ENCODE results near the gene KCTD20. TPM values are rescaled to one million over a fixed set of nuclear protein-coding genes. Genes with fewer than 3 reads are reported as not detected.

KCTD20 gene
- total RNA-seq, 6 experiments from 2014 or later, result 53.0 to 81.7 (median 65.4) TPM

- H3K9me3 Mint-ChIP-seq, result no peaks in the 10 kb centered on the region
- H3K36me3 Mint-ChIP-seq (ENCODE audit: low read depth), result peaks cover 43% of the 10 kb centered on the region
- H3K4me1 Mint-ChIP-seq (ENCODE audit: low read depth), result no peaks in the 10 kb centered on the region
- no peak overlapping the region for H3K27ac Mint-ChIP-seq
- TF ChIP-seq CTCF (IDR thresholded peaks at IDR 0.05), result no peak
- no peak for DNase-seq
- H3K27me3 Mint-ChIP-seq (ENCODE audit: insufficient read depth), result no peaks in the 10 kb centered on the region
- H3K4me3 Mint-ChIP-seq, result no peak overlapping the region
These were observed 67.6 kb downstream of the KCTD20 start for GRCh38 chr6:36510365-36510764.

- DNase-seq, result no peak
- Mint-ChIP-seq H3K36me3 (ENCODE audit: low read depth) (peaks cover 34% of the 10 kb centered on the region), H3K9me3 (no peaks in the 10 kb centered on the region), H3K4me1 (ENCODE audit: low read depth) (no peaks in the 10 kb centered on the region), H3K27ac (no peak overlapping the region), H3K4me3 (no peak overlapping the region), H3K27me3 (ENCODE audit: insufficient read depth) (no peaks in the 10 kb centered on the region)
- TF ChIP-seq CTCF (IDR thresholded peaks at IDR 0.05), result no peak
These were observed 72.0 kb downstream of the KCTD20 start for GRCh38 chr6:36514554-36515456.

- H3K36me3 Mint-ChIP-seq (ENCODE audit: low read depth), result peaks cover 29% of the 10 kb centered on the region
- H3K27me3 Mint-ChIP-seq (ENCODE audit: insufficient read depth), result no peaks in the 10 kb centered on the region
- H3K4me3 Mint-ChIP-seq, result no peak overlapping the region
- no peak for DNase-seq
- no peaks in the 10 kb centered on the region for H3K4me1 Mint-ChIP-seq (ENCODE audit: low read depth)
- no peak overlapping the region for H3K27ac Mint-ChIP-seq
- H3K9me3 Mint-ChIP-seq, result no peaks in the 10 kb centered on the region
- TF ChIP-seq CTCF (IDR thresholded peaks at IDR 0.05), result no peak
These were observed 73.0 kb downstream of the KCTD20 start for GRCh38 chr6:36515844-36516243.

GRCh38 chr6:36516559-36516958 is 73.8 kb downstream of the KCTD20 start:
- Mint-ChIP-seq H3K36me3 (ENCODE audit: low read depth) (peaks cover 27% of the 10 kb centered on the region), H3K27me3 (ENCODE audit: insufficient read depth) (no peaks in the 10 kb centered on the region), H3K9me3 (no peaks in the 10 kb centered on the region), H3K27ac (no peak overlapping the region), H3K4me3 (no peak overlapping the region), H3K4me1 (ENCODE audit: low read depth) (no peaks in the 10 kb centered on the region)
- DNase-seq, result no peak
- TF ChIP-seq CTCF (IDR thresholded peaks at IDR 0.05), result no peak

DNA sequence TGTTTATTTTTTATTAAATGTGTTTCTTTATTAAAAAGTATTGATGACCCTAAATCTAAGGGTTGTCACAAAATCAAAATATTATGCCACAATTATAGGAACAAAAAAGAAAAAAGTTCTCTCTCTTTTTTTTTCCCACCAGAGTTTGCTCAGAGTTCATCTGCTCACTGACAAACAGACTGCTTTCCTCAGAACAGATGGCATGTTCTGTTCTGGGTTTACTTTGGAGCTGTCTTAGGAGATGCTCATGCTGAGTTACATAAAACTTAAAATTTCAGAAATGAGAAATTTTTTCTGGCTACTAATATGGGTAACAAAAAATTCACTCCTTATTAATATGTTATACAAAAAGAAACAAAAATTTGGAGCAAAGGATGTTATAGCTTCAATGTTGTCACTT is 74.2 kb downstream of the KCTD20 start:
- H3K9me3 Mint-ChIP-seq, result no peaks in the 10 kb centered on the region
- H3K36me3 Mint-ChIP-seq (ENCODE audit: low read depth), result peaks cover 23% of the 10 kb centered on the region
- no peak for DNase-seq
- no peaks in the 10 kb centered on the region for H3K27me3 Mint-ChIP-seq (ENCODE audit: insufficient read depth)
- TF ChIP-seq CTCF (IDR thresholded peaks at IDR 0.05), result no peak
- H3K4me3 Mint-ChIP-seq, result no peak overlapping the region
- H3K4me1 Mint-ChIP-seq (ENCODE audit: low read depth), result no peaks in the 10 kb centered on the region
- H3K27ac Mint-ChIP-seq, result no peak overlapping the region

All from HFFc6 (cell line).